HCT116 (cell line): ENCODE results near the gene KCND3.

Experiments used
- ATF3 ChIP-seq: IDR thresholded peaks from 2 replicates; pipeline ENCODE4 v1.6.1; 2012
- CTCF ChIP-seq, 3 experiments: fragments of 200-600 bp in 1 of 3; sonication (generic) in 1 of 3; IDR thresholded peaks in 2 of 3; conservative IDR thresholded peaks in 1 of 3; 2 replicates each; pipeline ENCODE4 v1.5.1; 2012 to 2017; ENCODE audit warnings: low read depth in 2 of 3, low read length in 2 of 3, antibody characterized with exemption in 1 of 3, borderline replicate concordance in 1 of 3, control low read depth in 1 of 3, mild to moderate bottlenecking in 1 of 3, mixed read lengths in 1 of 3, mixed run types in 1 of 3, moderate library complexity in 1 of 3; ENCODE audit not compliant: insufficient read depth in 1 of 3
- MAX ChIP-seq: IDR thresholded peaks from 2 replicates; pipeline ENCODE4 v1.6.1; 2012
- ZBTB33 ChIP-seq: IDR thresholded peaks from 2 replicates; pipeline ENCODE4 v1.6.1; 2011; ENCODE audit warnings: mild to moderate bottlenecking, low read length, moderate library complexity; ENCODE audit not compliant: insufficient replicate concordance; ENCODE audit errors: extremely low read depth

DNA sequence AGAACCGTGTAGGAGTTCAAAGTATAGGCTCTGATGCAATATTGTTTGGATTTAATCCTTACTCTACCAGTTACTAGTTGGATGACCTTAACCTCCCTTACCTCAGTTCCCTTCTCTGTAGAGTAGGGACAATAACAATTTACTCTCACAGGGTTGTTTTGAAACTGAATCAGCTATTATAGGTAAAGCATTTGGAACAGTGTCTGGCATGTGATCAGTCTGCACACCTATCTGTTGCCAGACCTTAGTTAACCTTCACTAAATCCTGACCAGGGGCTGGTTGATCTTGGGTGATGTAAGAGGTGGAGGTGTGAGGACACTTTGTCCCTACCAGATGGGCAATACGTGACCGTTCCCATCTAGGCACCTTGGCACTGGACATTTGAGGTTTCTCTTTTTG, 126.9 kb downstream of the KCND3 start:
- TF ChIP-seq ZBTB33, result no peak
- no peak for TF ChIP-seq CTCF (IDR thresholded peaks at IDR 0.05 in 2 of 3, conservative IDR thresholded peaks at IDR 0.05 in 1 of 3; ENCODE audit: borderline replicate concordance in 1 of 3, insufficient read depth in 1 of 3, low read depth in 2 of 3, low read length in 2 of 3)
- TF ChIP-seq MAX, result no peak
- no peak for TF ChIP-seq ATF3
